ENCODE measurements around the gene FOXQ1. TPM values are rescaled to one million over a fixed set of nuclear protein-coding genes. Genes with fewer than 3 reads are reported as not detected.

FOXQ1 gene
- total and polyA plus RNA-seq, 2 of the 13 experiments (the other 11 are each of a cell fraction or from before 2014, with no cell fraction given), result 35.2 to 39.8 TPM

- TF ChIP-seq CREBL2 (CRISPR knock-in tag; IDR thresholded peaks at IDR 0.05; ENCODE audit: borderline replicate concordance) (no peak), ZNF225 (CRISPR knock-in tag; IDR thresholded peaks at IDR 0.05) (no peak), UBTF (CRISPR knock-in tag; IDR thresholded peaks at IDR 0.05) (peak; percentile 82), GABPA (IDR thresholded peaks at IDR 0.05; ENCODE audit: low read depth, low read length) (no peak), GABPA (CRISPR knock-in tag; IDR thresholded peaks at IDR 0.05; ENCODE audit: low read depth) (no peak), FUBP1 (CRISPR knock-in tag; IDR thresholded peaks at IDR 0.05; ENCODE audit: borderline replicate concordance) (no peak), PHF5A (CRISPR knock-in tag; IDR thresholded peaks at IDR 0.05; ENCODE audit: low read depth, unreplicated experiment) (no peak), KDM4B (CRISPR knock-in tag; IDR thresholded peaks at IDR 0.05) (peak; percentile 18; the same call in 1 of the 2 replicates), SIX1 (CRISPR knock-in tag; IDR thresholded peaks at IDR 0.05; ENCODE audit: borderline replicate concordance) (no peak), GPBP1L1 (CRISPR knock-in tag; IDR thresholded peaks at IDR 0.05) (no peak), THYN1 (CRISPR knock-in tag; IDR thresholded peaks at IDR 0.05; ENCODE audit: borderline replicate concordance, low read depth) (no peak), MLLT10 (CRISPR knock-in tag; IDR thresholded peaks at IDR 0.05) (no peak), MAX (IDR thresholded peaks at IDR 0.05) (peak; percentile 63; the same call in 1 of the 2 replicates), GFI1 (CRISPR knock-in tag; IDR thresholded peaks at IDR 0.05; ENCODE audit: borderline replicate concordance) (no peak), ZFP91 (CRISPR knock-in tag; IDR thresholded peaks at IDR 0.05; ENCODE audit: borderline replicate concordance) (no peak), AKNA (CRISPR knock-in tag; IDR thresholded peaks at IDR 0.05; ENCODE audit: borderline replicate concordance) (no peak), ZNF343 (CRISPR knock-in tag; IDR thresholded peaks at IDR 0.05) (no peak)
These were observed 4.6 kb downstream of the FOXQ1 start (continued) for GRCh38 chr6:1316489-1316971.
